HUES6 (cell line): Measurements from ENCODE around the gene RHOA.
A peak's percentile ranks its signal among the peaks of the same experiment; 100 is the strongest.
"Not testable (repeated sequence)": the region's sequence is repeated elsewhere in the genome, so short reads cannot be mapped to it uniquely, and the experiment has no call there.

Experiments
- H3K27ac ChIP-seq: 2 replicates; pipeline ENCODE4 v1.7.0; 2013; ENCODE audit warnings: low read depth, mild to moderate bottlenecking, low read length, inconsistent platforms
- H3K27me3 ChIP-seq: 2 replicates; pipeline ENCODE4 v1.6.1; 2013; ENCODE audit warnings: low read length; ENCODE audit not compliant: control insufficient read depth, insufficient read depth
- H3K36me3 ChIP-seq: 2 replicates; pipeline ENCODE4 v1.6.1; 2013; ENCODE audit warnings: low read length; ENCODE audit not compliant: control insufficient read depth, insufficient read depth
- H3K4me1 ChIP-seq: 2 replicates; pipeline ENCODE4 v1.6.1; 2013; ENCODE audit warnings: low read length; ENCODE audit not compliant: control insufficient read depth, insufficient read depth
- H3K4me3 ChIP-seq: 2 replicates; pipeline ENCODE4 v1.5.1; 2013; ENCODE audit warnings: low read depth, low read length
- H3K9ac ChIP-seq: one replicate; pipeline ENCODE4 v1.6.1; 2013; ENCODE audit warnings: mild to moderate bottlenecking, low read length
- H3K9me3 ChIP-seq: 2 replicates; pipeline ENCODE4 v1.6.1; 2013; ENCODE audit warnings: low read depth, low read length; ENCODE audit not compliant: control insufficient read depth, insufficient read depth

The RHOA gene

DNA sequence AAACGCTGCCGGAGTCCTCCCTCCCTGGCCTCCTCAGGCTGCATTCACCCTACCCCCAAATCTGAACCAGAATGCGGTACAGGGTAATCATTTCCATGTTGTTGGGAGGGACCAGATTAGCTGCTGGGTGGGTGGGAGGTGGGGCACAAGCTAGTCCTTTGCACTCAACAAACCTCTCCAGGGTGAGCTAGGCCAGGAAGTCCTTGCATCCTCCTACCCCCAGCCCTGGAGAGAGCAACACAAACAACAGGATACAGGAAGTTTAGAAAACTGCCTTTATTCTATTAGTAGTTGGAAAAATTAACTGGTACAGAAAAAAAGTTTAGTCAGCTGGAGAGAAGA is 52.9 kb downstream of the RHOA start:
- Histone ChIP-seq H3K36me3 (peaks cover 62% of the 10 kb centered on the region), H3K9ac (peak overlapping the region; percentile 89)

GRCh38 chr3:49358217-49358883 is 53.4 kb downstream of the RHOA start, which contains the start of gene GPX1:
Gene GPX1 (minus strand): TSS chr3:49358353. CDS start chr3:49358278, 75 bp downstream.
- Histone ChIP-seq H3K27ac (peak within 1 kb of the TSS; percentile 88), H3K9ac (peak within 1 kb of the TSS; percentile 89), H3K4me1 (peaks cover 18% of the 10 kb centered on the region), H3K36me3 (peaks cover 57% of the 10 kb centered on the region), H3K4me3 (peak within 1 kb of the TSS; percentile 70), H3K27me3 (no peaks in the 10 kb centered on the region), H3K9me3 (no peaks in the 10 kb centered on the region)

More for the DNA sequence above, 52.9 kb downstream of the RHOA start:
- peak overlapping the region; percentile 70 for H3K4me3 ChIP-seq
- peaks cover 18% of the 10 kb centered on the region for H3K4me1 ChIP-seq
- no peaks in the 10 kb centered on the region for H3K9me3 ChIP-seq
- H3K27ac ChIP-seq = peak overlapping the region; percentile 88
- H3K27me3 ChIP-seq = no peaks in the 10 kb centered on the region

GRCh38 chr3:49357443-49358216 is 54.1 kb downstream of the RHOA start:
- H3K36me3 ChIP-seq = peaks cover 52% of the 10 kb centered on the region
- H3K4me3 ChIP-seq = peak overlapping the region; percentile 70

DNA sequence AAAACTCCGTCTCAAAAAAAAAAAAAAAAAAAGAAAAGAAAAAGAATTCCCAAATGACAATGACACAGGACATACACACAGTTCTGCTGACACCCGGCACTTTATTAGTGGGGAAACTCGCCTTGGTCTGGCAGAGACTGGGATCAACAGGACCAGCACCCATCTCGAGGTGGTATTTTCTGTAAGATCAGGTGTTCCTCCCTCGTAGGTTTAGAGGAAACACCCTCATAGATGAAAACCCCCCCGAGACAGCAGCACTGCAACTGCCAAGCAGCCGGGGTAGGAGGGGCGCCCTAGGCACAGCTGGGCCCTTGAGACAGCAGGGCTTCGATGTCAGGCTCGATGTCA is 54.7 kb downstream of the RHOA start:
- Histone ChIP-seq H3K36me3 (peaks cover 46% of the 10 kb centered on the region), H3K9ac (peak overlapping the region; percentile 89), H3K4me1 (peaks cover 18% of the 10 kb centered on the region), H3K4me3 (peak overlapping the region; percentile 70)
- not testable (repeated sequence) for H3K27me3 ChIP-seq, H3K9me3 ChIP-seq, H3K27ac ChIP-seq

More at GRCh38 chr3:49357443-49358216, 54.1 kb downstream of the RHOA start:
- H3K27me3 ChIP-seq, H3K9me3 ChIP-seq: not testable (repeated sequence)
- peaks cover 18% of the 10 kb centered on the region for H3K4me1 ChIP-seq
- H3K27ac ChIP-seq = peak overlapping the region; percentile 88
- peak overlapping the region; percentile 89 for H3K9ac ChIP-seq

DNA sequence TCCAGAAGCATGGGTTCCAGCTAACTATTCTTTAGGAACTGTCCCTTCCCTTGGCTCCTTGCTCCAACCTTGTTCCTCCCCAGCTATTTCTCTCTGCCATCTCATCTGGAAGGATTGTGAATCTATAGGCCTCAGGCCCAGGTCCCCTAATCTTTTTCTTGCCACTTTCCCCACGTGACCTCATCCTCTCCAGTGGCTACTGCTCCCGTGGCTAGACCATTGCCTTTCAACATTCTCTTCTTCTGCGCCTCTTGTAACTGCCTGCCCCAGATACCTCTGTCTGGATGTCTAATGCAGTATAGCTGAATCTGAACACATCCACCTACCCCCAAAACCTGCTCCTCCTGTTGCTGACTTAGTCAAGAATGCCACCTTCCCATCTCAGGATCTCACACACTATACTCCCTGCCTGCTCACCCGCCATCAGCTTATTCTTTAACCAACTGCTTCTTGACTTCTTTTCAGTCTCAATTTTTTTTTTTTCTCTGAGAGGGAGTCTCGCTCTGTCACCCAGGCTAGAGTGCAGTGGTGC is 58.8 kb downstream of the RHOA start:
- Histone ChIP-seq H3K4me3 (no peak overlapping the region), H3K36me3 (peaks cover 14% of the 10 kb centered on the region), H3K27me3 (no peaks in the 10 kb centered on the region), H3K27ac (no peak overlapping the region), H3K9me3 (no peaks in the 10 kb centered on the region), H3K4me1 (peaks cover 4% of the 10 kb centered on the region; the same call in 1 of the 2 replicates), H3K9ac (no peak overlapping the region)

DNA sequence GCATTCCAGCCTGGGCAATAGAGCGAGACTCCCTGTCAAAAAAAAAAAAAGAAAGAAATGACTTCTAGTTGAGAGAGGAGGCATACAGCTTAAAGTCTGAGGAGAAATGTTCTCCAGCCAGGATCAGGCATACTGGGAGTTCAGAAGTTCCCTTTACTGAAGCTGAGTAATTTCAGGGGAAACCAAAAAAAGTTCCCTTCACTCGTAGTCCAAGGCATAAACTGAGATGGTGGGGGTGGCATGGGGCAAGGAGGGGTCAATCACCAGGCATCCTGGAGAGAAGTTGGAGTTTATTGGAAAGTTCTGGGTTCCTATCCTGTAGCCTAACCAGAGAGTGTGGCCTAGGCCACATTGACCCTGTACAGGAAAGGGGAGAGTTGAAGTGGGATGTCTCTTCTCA is 59.5 kb downstream of the RHOA start:
- Histone ChIP-seq H3K27ac (no peak overlapping the region), H3K9ac (no peak overlapping the region), H3K27me3 (no peaks in the 10 kb centered on the region), H3K9me3 (no peaks in the 10 kb centered on the region), H3K4me1 (peaks cover 4% of the 10 kb centered on the region; the same call in 1 of the 2 replicates), H3K4me3 (no peak overlapping the region), H3K36me3 (peaks cover 14% of the 10 kb centered on the region)

- no peaks in the 10 kb centered on the region for H3K27me3 ChIP-seq
- H3K36me3 ChIP-seq = peaks cover 11% of the 10 kb centered on the region
- no peaks in the 10 kb centered on the region for H3K9me3 ChIP-seq
- H3K9ac ChIP-seq = no peak overlapping the region
- H3K4me1 ChIP-seq = peaks cover 4% of the 10 kb centered on the region; the same call in 1 of the 2 replicates
- H3K4me3 ChIP-seq = no peak overlapping the region
- H3K27ac ChIP-seq = no peak overlapping the region
Measured at GRCh38 chr3:49351521-49352011, 60.2 kb downstream of the RHOA start.

- peaks cover 4% of the 10 kb centered on the region; the same call in 1 of the 2 replicates for H3K4me1 ChIP-seq
- no peaks in the 10 kb centered on the region for H3K36me3 ChIP-seq
- H3K27ac ChIP-seq = no peak overlapping the region
Measured at GRCh38 chr3:49349348-49350114, 62.2 kb downstream of the RHOA start.

GRCh38 chr3:49348361-49348760 is 63.4 kb downstream of the RHOA start:
- not testable (repeated sequence) for H3K36me3 ChIP-seq, H3K27me3 ChIP-seq, H3K9me3 ChIP-seq, H3K4me3 ChIP-seq, H3K4me1 ChIP-seq, H3K9ac ChIP-seq, H3K27ac ChIP-seq

More at GRCh38 chr3:49349348-49350114, 62.2 kb downstream of the RHOA start:
- H3K4me3 ChIP-seq = no peak overlapping the region
- H3K27me3 ChIP-seq = no peaks in the 10 kb centered on the region
- H3K9ac ChIP-seq = no peak overlapping the region
- H3K9me3 ChIP-seq = no peaks in the 10 kb centered on the region

GRCh38 chr3:49346797-49347251 is 65.0 kb downstream of the RHOA start:
- no peak overlapping the region for H3K27ac ChIP-seq
- H3K9me3 ChIP-seq = no peaks in the 10 kb centered on the region
- no peaks in the 10 kb centered on the region for H3K27me3 ChIP-seq
- no peak overlapping the region for H3K4me3 ChIP-seq
- H3K9ac ChIP-seq = no peak overlapping the region
- peaks cover 3% of the 10 kb centered on the region; the same call in 1 of the 2 replicates for H3K4me1 ChIP-seq
- no peaks in the 10 kb centered on the region for H3K36me3 ChIP-seq
